Neural cell (in vitro differentiated cells): ENCODE results near the gene RAB6A. TPM values are rescaled to one million over a fixed set of nuclear protein-coding genes. Genes with fewer than 3 reads are reported as not detected.

ENCODE experiments used
- H2AFZ ChIP-seq: fragments of 200-600, 300-800 bp; sonication (generic), shearing (Covaris generic); 2 replicates; pipeline ENCODE4 v1.6.0; 2014; ENCODE audit warnings: low read depth, mild to moderate bottlenecking, antibody characterized with exemption, low read length, moderate library complexity
- H3F3A ChIP-seq: fragments of 200-600 bp; shearing (Covaris generic); 2 replicates; pipeline ENCODE4 v1.6.1; 2016; ENCODE audit warnings: mild to moderate bottlenecking, moderate library complexity, mixed read lengths, antibody characterized with exemption, low read length; ENCODE audit not compliant: insufficient read depth, poor library complexity, severe bottlenecking
- H3K27ac ChIP-seq: fragments of 200-600, 300-800 bp; sonication (generic), shearing (Covaris generic); 2 replicates; pipeline ENCODE4 v1.5.1; 2014; ENCODE audit warnings: mild to moderate bottlenecking, low read length, moderate library complexity
- H3K27me3 ChIP-seq: fragments of 300-800, 200-600 bp; sonication (generic), shearing (Covaris generic); 2 replicates; pipeline ENCODE4 v1.6.0; 2014; ENCODE audit warnings: mild to moderate bottlenecking, low read depth, low read length, moderate library complexity; ENCODE audit not compliant: insufficient read depth
- H3K36me3 ChIP-seq: fragments of 300-800, 200-600 bp; sonication (generic), shearing (Covaris generic); 2 replicates; pipeline ENCODE4 v1.5.1; 2014; ENCODE audit warnings: mild to moderate bottlenecking, antibody characterized with exemption, low read length, moderate library complexity; ENCODE audit not compliant: insufficient read depth
- H3K4me2 ChIP-seq: fragments of 300-800, 200-600 bp; sonication (generic), shearing (Covaris generic); 2 replicates; pipeline ENCODE4 v1.6.0; 2014; ENCODE audit warnings: mild to moderate bottlenecking, low read length
- H3K4me3 ChIP-seq: fragments of 300-800, 200-600 bp; sonication (generic), shearing (Covaris generic); 2 replicates; pipeline ENCODE4 v1.5.1; 2014; ENCODE audit warnings: mild to moderate bottlenecking, low read length, moderate library complexity
- H3K79me2 ChIP-seq: fragments of 200-600 bp; shearing (Covaris generic); replicated peaks from 2 replicates; pipeline ENCODE4 v1.6.0; 2014; ENCODE audit warnings: mild to moderate bottlenecking, low read length, moderate library complexity; ENCODE audit not compliant: insufficient read depth
- H3K9ac ChIP-seq: fragments of 300-800, 200-600 bp; sonication (generic), shearing (Covaris generic); 2 replicates; pipeline ENCODE4 v1.6.1; 2016; ENCODE audit warnings: mild to moderate bottlenecking, low read length, mixed read lengths
- H3K9me2 ChIP-seq: fragments of 200-600 bp; shearing (Covaris generic); 2 replicates; pipeline ENCODE4 v1.6.1; 2016; ENCODE audit warnings: mild to moderate bottlenecking, low read length, mixed read lengths; ENCODE audit not compliant: insufficient read depth
- H3K9me3 ChIP-seq: fragments of 200-600, 300-800 bp; sonication (generic), shearing (Covaris generic); 2 replicates; pipeline ENCODE4 v1.6.1; 2016; ENCODE audit warnings: mild to moderate bottlenecking, mixed run types, low read length, moderate library complexity, mixed read lengths
- H4K20me1 ChIP-seq: fragments of 200-600 bp; shearing (Covaris generic); 2 replicates; pipeline ENCODE4 v1.6.1; 2016; ENCODE audit warnings: mild to moderate bottlenecking, mixed run types; ENCODE audit not compliant: insufficient read depth
- EP300 ChIP-seq: fragments of 450-650 bp; conservative IDR thresholded peaks from 2 replicates; pipeline ENCODE4 v1.6.1; 2014; ENCODE audit warnings: antibody characterized with exemption, mild to moderate bottlenecking, moderate library complexity; ENCODE audit not compliant: poor library complexity, severe bottlenecking
- EZH2 ChIP-seq: fragments of 200-600, 300-800 bp; shearing (Covaris generic), sonication (generic); IDR thresholded peaks from 2 replicates; pipeline ENCODE4 v1.6.1; 2014; ENCODE audit warnings: antibody characterized with exemption, low read length, borderline replicate concordance, mild to moderate bottlenecking; ENCODE audit not compliant: insufficient read depth, poor library complexity, severe bottlenecking
- MXI1 ChIP-seq: fragments of 450-650 bp; conservative IDR thresholded peaks from 2 replicates; pipeline ENCODE4 v1.6.1; 2014; ENCODE audit warnings: antibody characterized with exemption, mild to moderate bottlenecking; ENCODE audit not compliant: poor library complexity, severe bottlenecking
- POLR2AphosphoS5 ChIP-seq: IDR thresholded peaks from 2 replicates; pipeline ENCODE4 v1.6.1; 2012
- RAD21 ChIP-seq: fragments of 450-650 bp; conservative IDR thresholded peaks from 2 replicates; pipeline ENCODE4 v1.6.1; 2014; ENCODE audit warnings: antibody characterized with exemption, mild to moderate bottlenecking, moderate library complexity
- SMC3 ChIP-seq: fragments of 450-650 bp; conservative IDR thresholded peaks from 2 replicates; pipeline ENCODE4 v1.6.1; 2014; ENCODE audit warnings: antibody characterized with exemption, mild to moderate bottlenecking, moderate library complexity; ENCODE audit not compliant: poor library complexity
- TAF1 ChIP-seq: IDR thresholded peaks from 2 replicates; pipeline ENCODE4 v1.6.1; 2012; ENCODE audit warnings: low read depth
- polyA plus RNA-seq: library from polyadenylated mRNA; depleted of rRNA; stranded (reverse); fragments of >200 nt; gene quantifications from 2 replicates; pipeline ENCODE4 v1.2.3, GENCODE V29; 2014
- TF ChIP-seq, protein P1 (sequence below): fragments of 450-650 bp; IDR thresholded peaks from 2 replicates; pipeline ENCODE4 v1.5.1; 2014; ENCODE audit warnings: antibody characterized with exemption, mild to moderate bottlenecking, moderate library complexity; ENCODE audit not compliant: poor library complexity, severe bottlenecking
- TF ChIP-seq, protein P2 (sequence below): IDR thresholded peaks from 2 replicates; pipeline ENCODE4 v1.6.1; 2012; ENCODE audit warnings: borderline replicate concordance

The RAB6A gene
- polyA plus RNA-seq, 1 donor from 2014 or later, result 155 TPM

- H3K9me2 ChIP-seq, result no peaks in the 10 kb centered on the region
- H3K27ac ChIP-seq, result no peak overlapping the region
- no peak for TF ChIP-seq EP300
- no peak for TF ChIP-seq POLR2AphosphoS5
- TF ChIP-seq MXI1, result no peak
- TF ChIP-seq EZH2, result no peak
- no peak for TF ChIP-seq SMC3
- TF ChIP-seq, protein P1, sequence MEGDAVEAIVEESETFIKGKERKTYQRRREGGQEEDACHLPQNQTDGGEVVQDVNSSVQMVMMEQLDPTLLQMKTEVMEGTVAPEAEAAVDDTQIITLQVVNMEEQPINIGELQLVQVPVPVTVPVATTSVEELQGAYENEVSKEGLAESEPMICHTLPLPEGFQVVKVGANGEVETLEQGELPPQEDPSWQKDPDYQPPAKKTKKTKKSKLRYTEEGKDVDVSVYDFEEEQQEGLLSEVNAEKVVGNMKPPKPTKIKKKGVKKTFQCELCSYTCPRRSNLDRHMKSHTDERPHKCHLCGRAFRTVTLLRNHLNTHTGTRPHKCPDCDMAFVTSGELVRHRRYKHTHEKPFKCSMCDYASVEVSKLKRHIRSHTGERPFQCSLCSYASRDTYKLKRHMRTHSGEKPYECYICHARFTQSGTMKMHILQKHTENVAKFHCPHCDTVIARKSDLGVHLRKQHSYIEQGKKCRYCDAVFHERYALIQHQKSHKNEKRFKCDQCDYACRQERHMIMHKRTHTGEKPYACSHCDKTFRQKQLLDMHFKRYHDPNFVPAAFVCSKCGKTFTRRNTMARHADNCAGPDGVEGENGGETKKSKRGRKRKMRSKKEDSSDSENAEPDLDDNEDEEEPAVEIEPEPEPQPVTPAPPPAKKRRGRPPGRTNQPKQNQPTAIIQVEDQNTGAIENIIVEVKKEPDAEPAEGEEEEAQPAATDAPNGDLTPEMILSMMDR, result no peak
- no peak for TF ChIP-seq RAD21
- TF ChIP-seq TAF1, result no peak
- H3K36me3 ChIP-seq, result no peaks in the 10 kb centered on the region
- H3K9ac ChIP-seq, result no peak overlapping the region
- no peaks in the 10 kb centered on the region for H3K27me3 ChIP-seq
- no peaks in the 10 kb centered on the region for H4K20me1 ChIP-seq
- no peak overlapping the region for H3K4me2 ChIP-seq
- H3F3A ChIP-seq, result no peaks in the 10 kb centered on the region
- H2AFZ ChIP-seq, result no peak overlapping the region
- no peaks in the 10 kb centered on the region for H3K9me3 ChIP-seq
- H3K79me2 ChIP-seq, result no peaks in the 10 kb centered on the region
- no peak overlapping the region for H3K4me3 ChIP-seq
Observed at GRCh38 chr11:73797457-73797856, 36.6 kb upstream of the RAB6A start.

- Histone ChIP-seq H3K9me3 (no peaks in the 10 kb centered on the region), H3K79me2 (peaks cover 7% of the 10 kb centered on the region), H3F3A (no peaks in the 10 kb centered on the region), H2AFZ (no peak overlapping the region), H3K27me3 (no peaks in the 10 kb centered on the region), H3K36me3 (no peaks in the 10 kb centered on the region), H3K27ac (no peak overlapping the region), H3K9ac (no peak overlapping the region), H3K4me3 (no peak overlapping the region), H4K20me1 (no peaks in the 10 kb centered on the region), H3K4me2 (no peak overlapping the region), H3K9me2 (no peaks in the 10 kb centered on the region)
- TF ChIP-seq RAD21 (no peak), EZH2 (no peak), TAF1 (no peak), SMC3 (no peak), POLR2AphosphoS5 (no peak), MXI1 (no peak), EP300 (no peak)
- TF ChIP-seq, protein P1, result no peak
- TF ChIP-seq, protein P2, sequence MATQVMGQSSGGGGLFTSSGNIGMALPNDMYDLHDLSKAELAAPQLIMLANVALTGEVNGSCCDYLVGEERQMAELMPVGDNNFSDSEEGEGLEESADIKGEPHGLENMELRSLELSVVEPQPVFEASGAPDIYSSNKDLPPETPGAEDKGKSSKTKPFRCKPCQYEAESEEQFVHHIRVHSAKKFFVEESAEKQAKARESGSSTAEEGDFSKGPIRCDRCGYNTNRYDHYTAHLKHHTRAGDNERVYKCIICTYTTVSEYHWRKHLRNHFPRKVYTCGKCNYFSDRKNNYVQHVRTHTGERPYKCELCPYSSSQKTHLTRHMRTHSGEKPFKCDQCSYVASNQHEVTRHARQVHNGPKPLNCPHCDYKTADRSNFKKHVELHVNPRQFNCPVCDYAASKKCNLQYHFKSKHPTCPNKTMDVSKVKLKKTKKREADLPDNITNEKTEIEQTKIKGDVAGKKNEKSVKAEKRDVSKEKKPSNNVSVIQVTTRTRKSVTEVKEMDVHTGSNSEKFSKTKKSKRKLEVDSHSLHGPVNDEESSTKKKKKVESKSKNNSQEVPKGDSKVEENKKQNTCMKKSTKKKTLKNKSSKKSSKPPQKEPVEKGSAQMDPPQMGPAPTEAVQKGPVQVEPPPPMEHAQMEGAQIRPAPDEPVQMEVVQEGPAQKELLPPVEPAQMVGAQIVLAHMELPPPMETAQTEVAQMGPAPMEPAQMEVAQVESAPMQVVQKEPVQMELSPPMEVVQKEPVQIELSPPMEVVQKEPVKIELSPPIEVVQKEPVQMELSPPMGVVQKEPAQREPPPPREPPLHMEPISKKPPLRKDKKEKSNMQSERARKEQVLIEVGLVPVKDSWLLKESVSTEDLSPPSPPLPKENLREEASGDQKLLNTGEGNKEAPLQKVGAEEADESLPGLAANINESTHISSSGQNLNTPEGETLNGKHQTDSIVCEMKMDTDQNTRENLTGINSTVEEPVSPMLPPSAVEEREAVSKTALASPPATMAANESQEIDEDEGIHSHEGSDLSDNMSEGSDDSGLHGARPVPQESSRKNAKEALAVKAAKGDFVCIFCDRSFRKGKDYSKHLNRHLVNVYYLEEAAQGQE, result no peak
Observed at GRCh38 chr11:73795925-73796632, 35.2 kb upstream of the RAB6A start.
